Measurements from ENCODE around the gene VGLL1. TPM values are rescaled to one million over a fixed set of nuclear protein-coding genes. Genes with fewer than 3 reads are reported as not detected.

Gene VGLL1
- total RNA-seq, 3 donors from 2014 or later = not detected

Small RNA genes lying within 50 kb of the gene (microRNA-seq; reads per million reads assigned to microRNA genes)
- not detected for gene MIR934

Other genes starting within 250 kb of the VGLL1 start
- gene ADGRG4, start 231.3 kb upstream of the VGLL1 start, total RNA-seq = under 1 TPM in 2 of 3 donors, not detected in 1; 0.03 TPM
- gene BRS3, start 44.3 kb upstream of the VGLL1 start, total RNA-seq = not detected
- 10 to 100 TPM; 28.1 to 35.8 (median 29.2) TPM for gene HTATSF1, start 34.6 kb upstream of the VGLL1 start, total RNA-seq
- gene CD40LG, start 115.9 kb downstream of the VGLL1 start, total RNA-seq = under 1 TPM; 0.22 to 0.43 (median 0.23) TPM
- gene ARHGEF6, start 248.7 kb downstream of the VGLL1 start, total RNA-seq = 10 to 100 TPM in 1 of 3 donors, 1 to 10 TPM in 2; 2.8 to 17.2 (median 6.6) TPM

All from mucosa of descending colon (tissue), 3 donors.